OCI-LY3 (cell line): ENCODE data around the gene SLC1A7.

ENCODE experiments used
- H2AFZ ChIP-seq: fragments of 200-600, 300-600 bp; shearing (Covaris generic); 2 replicates; pipeline ENCODE4 v1.6.0; 2014; ENCODE audit warnings: antibody characterized with exemption, low read depth, low read length
- H3K27ac ChIP-seq: fragments of 200-600, 300-600 bp; sonication (generic); 2 replicates; pipeline ENCODE4 v1.5.1; 2014; ENCODE audit warnings: mild to moderate bottlenecking, low read length, moderate library complexity, mixed read lengths
- H3K27me3 ChIP-seq: fragments of 200-600, 300-600 bp; sonication (generic); 2 replicates; pipeline ENCODE4 v1.6.1; 2014; ENCODE audit warnings: low read depth, low read length, mixed read lengths
- H3K36me3 ChIP-seq: fragments of 200-600, 300-600 bp; sonication (generic); replicated peaks from 2 replicates; pipeline ENCODE3; 2014; ENCODE audit warnings: low read depth, low read length, mixed read lengths
- H3K4me1 ChIP-seq: fragments of 300-600, 200-600 bp; sonication (generic); 2 replicates; pipeline ENCODE4 v1.6.1; 2014; ENCODE audit warnings: low read length, mixed read lengths
- H3K4me2 ChIP-seq: fragments of 200-600, 300-600 bp; sonication (generic); 2 replicates; pipeline ENCODE4 v1.6.1; 2014; ENCODE audit warnings: low read length, mixed read lengths
- H3K4me3 ChIP-seq: fragments of 300-600, 200-600 bp; sonication (generic); 2 replicates; pipeline ENCODE4 v1.5.1; 2014; ENCODE audit warnings: antibody characterized with exemption, mild to moderate bottlenecking, low read length, moderate library complexity
- H3K79me2 ChIP-seq: fragments of 300-600, 200-600 bp; shearing (Covaris generic); 2 replicates; pipeline ENCODE4 v1.6.1; 2014; ENCODE audit warnings: mild to moderate bottlenecking, low read length, mixed read lengths
- H3K9ac ChIP-seq: fragments of 300-600, 200-600 bp; shearing (Covaris generic); 2 replicates; pipeline ENCODE4 v1.6.0; 2014; ENCODE audit warnings: mild to moderate bottlenecking, low read length, moderate library complexity
- H3K9me3 ChIP-seq: fragments of 200-600, 300-600 bp; shearing (Covaris generic); 2 replicates; pipeline ENCODE4 v1.6.1; 2014; ENCODE audit warnings: low read length, mixed read lengths; ENCODE audit not compliant: insufficient read depth
- H4K20me1 ChIP-seq: fragments of 200-600, 300-600 bp; sonication (generic); 2 replicates; pipeline ENCODE4 v1.6.1; 2016; ENCODE audit warnings: low read length, mixed read lengths; ENCODE audit not compliant: insufficient read depth
- CTCF ChIP-seq: fragments of 200-600, 300-600 bp; sonication (generic); IDR thresholded peaks from 2 replicates; pipeline ENCODE4 v1.5.1; 2014; ENCODE audit warnings: antibody characterized with exemption, low read length, low read depth
- EZH2phosphoT487 ChIP-seq: fragments of 200-600 bp; shearing (Covaris generic); IDR thresholded peaks from 2 replicates; pipeline ENCODE4 v1.6.1; 2018; ENCODE audit warnings: antibody characterized with exemption, mixed run types, low read depth

The SLC1A7 gene

GRCh38 chr1:53080041-53080440, 62.4 kb downstream of the SLC1A7 start:
- Histone ChIP-seq H3K9me3 (no peaks in the 10 kb centered on the region), H3K36me3 (no peaks in the 10 kb centered on the region), H3K27ac (no peak overlapping the region), H3K79me2 (no peaks in the 10 kb centered on the region), H3K9ac (no peak overlapping the region), H3K27me3 (no peaks in the 10 kb centered on the region), H3K4me1 (no peaks in the 10 kb centered on the region), H3K4me3 (no peak overlapping the region), H2AFZ (no peak overlapping the region), H3K4me2 (no peak overlapping the region), H4K20me1 (no peaks in the 10 kb centered on the region)
- no peak for TF ChIP-seq CTCF
- no peak for TF ChIP-seq EZH2phosphoT487

- H3K4me2 ChIP-seq: no peak overlapping the region
- H4K20me1 ChIP-seq: no peaks in the 10 kb centered on the region
- H3K27ac ChIP-seq: no peak overlapping the region
- H3K79me2 ChIP-seq: no peaks in the 10 kb centered on the region
- H3K36me3 ChIP-seq: no peaks in the 10 kb centered on the region
- no peaks in the 10 kb centered on the region for H3K9me3 ChIP-seq
- no peak overlapping the region for H2AFZ ChIP-seq
- no peak overlapping the region for H3K9ac ChIP-seq
- no peaks in the 10 kb centered on the region for H3K4me1 ChIP-seq
- TF ChIP-seq EZH2phosphoT487 (no peak), CTCF (no peak)
- H3K4me3 ChIP-seq: no peak overlapping the region
- no peaks in the 10 kb centered on the region for H3K27me3 ChIP-seq
Measured at GRCh38 chr1:53079251-53079650, 63.2 kb downstream of the SLC1A7 start.

GRCh38 chr1:53078333-53079101, 63.9 kb downstream of the SLC1A7 start:
- H3K4me2 ChIP-seq: no peak overlapping the region
- H3K27ac ChIP-seq: no peak overlapping the region
- TF ChIP-seq EZH2phosphoT487: no peak
- TF ChIP-seq CTCF: no peak
- no peaks in the 10 kb centered on the region for H3K9me3 ChIP-seq
- H3K4me1 ChIP-seq: no peaks in the 10 kb centered on the region
- no peak overlapping the region for H3K4me3 ChIP-seq
- H3K36me3 ChIP-seq: no peaks in the 10 kb centered on the region
- H3K27me3 ChIP-seq: no peaks in the 10 kb centered on the region
- H4K20me1 ChIP-seq: no peaks in the 10 kb centered on the region
- H3K79me2 ChIP-seq: no peaks in the 10 kb centered on the region
- no peak overlapping the region for H2AFZ ChIP-seq
- no peak overlapping the region for H3K9ac ChIP-seq

GRCh38 chr1:53077599-53077965, 64.9 kb downstream of the SLC1A7 start:
- no peak overlapping the region for H2AFZ ChIP-seq
- no peak overlapping the region for H3K9ac ChIP-seq
- H3K27me3 ChIP-seq: no peaks in the 10 kb centered on the region
- H3K27ac ChIP-seq: no peak overlapping the region
- no peak for TF ChIP-seq CTCF
- TF ChIP-seq EZH2phosphoT487: no peak
- H3K4me1 ChIP-seq: no peaks in the 10 kb centered on the region
- H3K36me3 ChIP-seq: no peaks in the 10 kb centered on the region
- H3K79me2 ChIP-seq: no peaks in the 10 kb centered on the region
- no peak overlapping the region for H3K4me2 ChIP-seq
- H3K9me3 ChIP-seq: no peaks in the 10 kb centered on the region
- H4K20me1 ChIP-seq: no peaks in the 10 kb centered on the region
- H3K4me3 ChIP-seq: no peak overlapping the region
